ENCODE measurements around the gene SPTBN4. TPM values are rescaled to one million over a fixed set of nuclear protein-coding genes. Genes with fewer than 3 reads are reported as not detected.

Gene SPTBN4
- total RNA-seq, 1 donor from 2014 or later, result 1.3 TPM

GRCh38 chr19:40600570-40601133 lies 133.9 kb downstream of the SPTBN4 start:
- DNase-seq (ENCODE audit: low read depth), result no peak

GRCh38 chr19:40601134-40601974 lies 134.6 kb downstream of the SPTBN4 start, which contains the start of gene LTBP4:
TSS of gene LTBP4 (plus strand) at chr19:40601369. CDS start at chr19:40601388, 19 bp downstream.
- DNase-seq (ENCODE audit: low read depth), result peak; percentile 32

GRCh38 chr19:40603071-40603388 lies 136.2 kb downstream of the SPTBN4 start:
- no peak for DNase-seq (ENCODE audit: low read depth)

- peak; percentile 91 for DNase-seq (ENCODE audit: low read depth)
Measured at GRCh38 chr19:40603389-40604170, 136.8 kb downstream of the SPTBN4 start.

GRCh38 chr19:40604171-40604646 lies 137.4 kb downstream of the SPTBN4 start:
- no peak for DNase-seq (ENCODE audit: low read depth)

- no peak for DNase-seq (ENCODE audit: low read depth)
Measured at GRCh38 chr19:40604647-40605215, 137.9 kb downstream of the SPTBN4 start.

- DNase-seq (ENCODE audit: low read depth), result peak; percentile 52
Measured at GRCh38 chr19:40605216-40605971, 138.6 kb downstream of the SPTBN4 start.

- no peak for DNase-seq (ENCODE audit: low read depth)
Measured at GRCh38 chr19:40607311-40608239, 140.8 kb downstream of the SPTBN4 start.

GRCh38 chr19:40608240-40608621 lies 141.4 kb downstream of the SPTBN4 start:
- DNase-seq (ENCODE audit: low read depth), result no peak

DNA sequence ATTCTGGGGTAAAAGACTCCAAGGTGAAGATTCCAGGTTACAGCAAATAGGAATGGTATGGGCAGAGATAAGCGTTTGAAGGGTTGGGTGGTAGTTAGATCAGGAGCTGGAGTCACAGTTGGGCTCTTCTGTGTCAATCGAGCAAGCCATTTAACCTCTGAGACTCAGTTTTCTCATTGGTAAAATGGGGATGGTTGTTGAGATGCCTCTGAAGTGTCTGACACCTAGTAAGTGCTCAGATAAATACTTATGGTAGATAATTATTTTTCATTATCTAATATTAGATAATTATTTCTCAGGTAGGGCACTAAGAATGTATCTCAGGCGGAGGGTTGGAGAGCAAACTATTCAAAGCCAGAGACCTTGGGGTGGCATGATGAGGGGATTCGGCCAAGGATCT lies 142.2 kb downstream of the SPTBN4 start:
- no peak for DNase-seq (ENCODE audit: low read depth)

- peak; percentile 76 for DNase-seq (ENCODE audit: low read depth)
Measured at GRCh38 chr19:40609561-40610395, 143.0 kb downstream of the SPTBN4 start.

DNA sequence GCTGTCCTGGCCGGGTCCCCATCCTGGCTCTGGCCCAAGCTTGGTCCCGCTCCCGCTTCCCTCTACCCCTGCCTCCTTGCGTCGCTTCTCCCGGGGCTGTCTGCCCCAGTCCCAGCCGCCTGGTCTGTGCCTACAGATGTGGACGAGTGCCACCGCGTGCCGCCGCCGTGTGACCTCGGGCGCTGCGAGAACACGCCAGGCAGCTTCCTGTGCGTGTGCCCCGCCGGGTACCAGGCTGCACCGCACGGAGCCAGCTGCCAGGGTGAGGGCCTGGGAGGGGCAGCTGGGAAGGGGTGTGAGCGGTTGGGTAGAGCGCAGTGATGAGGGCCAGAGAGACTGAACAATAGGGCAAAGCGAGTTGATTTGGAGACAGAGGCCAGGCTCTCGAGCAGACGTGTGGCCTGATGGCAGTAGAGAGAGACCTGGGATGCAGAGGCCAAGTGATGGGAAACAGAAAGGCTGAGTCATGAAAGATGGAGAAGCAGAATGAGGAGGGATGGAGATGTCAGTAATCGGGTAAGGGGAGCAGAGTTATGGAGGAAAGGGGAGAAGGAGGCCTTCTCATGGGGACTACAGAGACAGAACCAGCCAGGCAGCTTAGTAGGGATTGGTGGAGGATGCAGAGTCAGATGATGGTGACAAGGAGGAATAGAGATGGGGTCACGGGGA lies 143.7 kb downstream of the SPTBN4 start:
- peak; percentile 44 for DNase-seq (ENCODE audit: low read depth)

- no peak for DNase-seq (ENCODE audit: low read depth)
Measured at GRCh38 chr19:40611096-40611495, 144.3 kb downstream of the SPTBN4 start.

- DNase-seq (ENCODE audit: low read depth), result no peak
Measured at GRCh38 chr19:40611900-40612698, 145.3 kb downstream of the SPTBN4 start.

DNA sequence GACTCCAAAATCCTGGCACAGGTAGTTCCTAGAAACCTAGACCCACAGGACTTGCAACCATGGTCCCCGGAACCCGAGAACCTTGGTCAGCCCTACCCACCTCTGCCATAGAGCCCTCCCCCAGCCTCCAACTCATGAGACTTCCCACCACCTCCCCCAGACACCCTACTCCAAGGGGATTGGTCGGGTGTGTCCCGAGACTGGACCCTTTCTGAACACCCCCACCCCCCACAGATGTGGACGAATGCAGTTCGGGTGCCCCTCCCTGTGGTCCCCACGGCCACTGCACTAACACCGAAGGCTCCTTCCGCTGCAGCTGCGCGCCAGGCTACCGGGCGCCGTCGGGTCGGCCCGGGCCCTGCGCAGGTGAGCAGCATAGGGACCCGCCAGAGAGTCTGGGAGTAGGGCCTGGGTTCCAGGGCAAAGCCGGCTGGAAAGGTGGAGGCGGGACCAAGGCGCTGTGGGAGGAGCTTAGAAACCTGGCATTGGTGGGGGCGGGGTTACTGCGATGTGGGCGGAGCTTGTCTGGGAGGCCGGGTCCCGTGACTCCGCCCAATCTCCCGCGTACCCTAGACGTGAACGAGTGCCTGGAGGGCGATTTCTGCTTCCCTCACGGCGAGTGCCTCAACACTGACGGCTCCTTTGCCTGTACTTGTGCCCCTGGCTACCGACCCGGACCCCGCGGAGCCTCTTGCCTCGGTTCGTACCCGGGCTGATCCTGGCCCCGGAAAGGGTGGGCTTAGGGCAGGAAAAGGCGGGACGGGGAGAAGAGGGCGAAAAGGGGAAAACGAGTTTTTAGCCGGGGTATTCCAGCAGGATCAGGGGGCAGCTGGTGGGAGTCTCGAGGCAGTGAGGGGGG lies 146.3 kb downstream of the SPTBN4 start:
- no peak for DNase-seq (ENCODE audit: low read depth)

Measured in myocyte (in vitro differentiated cells).